BJ (cell line): ENCODE measurements around the gene VPS26C. TPM values are rescaled to one million over a fixed set of nuclear protein-coding genes. Genes with fewer than 3 reads are reported as not detected.

Source experiments
- CTCF ChIA-PET: fragments of 350-600 bp; formaldehyde crosslinking; extraction: SDS; loops from one replicate; lab custom pipeline; 2021; ENCODE audit warnings: antibody characterized with exemption, inconsistent platforms; lab: Yijun Ruan, JAX
- POLR2A ChIA-PET: fragments of 300-600 bp; sonication (Branson Sonifier 250); formaldehyde crosslinking; extraction: SDS; loops from one replicate; lab custom pipeline; 2021; ENCODE audit warnings: antibody characterized with exemption; lab: Charles Lee
- DNase-seq: peaks from one replicate; pipeline ENCODE4 v3.0.0-alpha.2; 2011; ENCODE audit warnings: low read depth
- H3K27me3 ChIP-seq: 2 replicates; pipeline ENCODE4 v1.6.0; 2011; ENCODE audit warnings: low read length; ENCODE audit not compliant: control insufficient read depth, insufficient read depth
- H3K36me3 ChIP-seq: 2 replicates; pipeline ENCODE4 v1.5.1; 2011; ENCODE audit warnings: low read length; ENCODE audit not compliant: control insufficient read depth, insufficient read depth
- H3K4me3 ChIP-seq: 2 replicates; pipeline ENCODE4 v1.5.1; 2011; ENCODE audit warnings: low read depth, mild to moderate bottlenecking, control low read depth, low read length
- polyA plus RNA-seq: library from polyadenylated mRNA; depleted of rRNA; stranded (reverse); fragments of >200 nt; gene quantifications from 2 replicates; pipeline ENCODE4 v1.2.3, GENCODE V29; 2011
- TF ChIP-seq, protein P1 (sequence below): IDR thresholded peaks from 2 replicates; pipeline ENCODE4 v1.5.1; 2011; ENCODE audit warnings: low read depth, mild to moderate bottlenecking, control low read depth, inconsistent platforms, low read length, moderate library complexity; ENCODE audit not compliant: insufficient read depth

VPS26C gene
- polyA plus RNA-seq, 1 experiment = 63.3 TPM

DNA sequence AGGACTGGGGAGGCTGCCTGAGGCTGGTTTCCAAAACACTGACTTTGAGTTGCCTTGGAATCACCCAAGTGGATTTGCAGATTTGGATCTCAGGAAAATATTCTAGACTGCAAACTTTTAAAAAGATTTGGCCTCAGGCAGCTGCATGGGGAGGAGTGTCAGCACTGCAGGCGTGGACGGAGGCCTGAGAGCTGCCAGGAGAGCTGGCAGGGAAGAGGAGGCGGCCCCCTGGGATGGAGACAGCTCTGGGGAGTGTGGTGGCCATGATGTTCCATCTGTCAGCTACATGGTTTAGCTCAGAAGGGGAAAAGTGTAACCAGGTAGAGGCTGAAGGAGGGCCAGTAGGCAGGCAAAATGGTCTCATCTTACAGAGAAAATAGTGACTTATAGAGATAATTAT lies 72.1 kb downstream of the VPS26C start:
- Histone ChIP-seq H3K4me3 (no peak overlapping the region), H3K36me3 (peaks cover 16% of the 10 kb centered on the region), H3K27me3 (no peaks in the 10 kb centered on the region)
- DNase-seq = no peak
- TF ChIP-seq, protein P1, sequence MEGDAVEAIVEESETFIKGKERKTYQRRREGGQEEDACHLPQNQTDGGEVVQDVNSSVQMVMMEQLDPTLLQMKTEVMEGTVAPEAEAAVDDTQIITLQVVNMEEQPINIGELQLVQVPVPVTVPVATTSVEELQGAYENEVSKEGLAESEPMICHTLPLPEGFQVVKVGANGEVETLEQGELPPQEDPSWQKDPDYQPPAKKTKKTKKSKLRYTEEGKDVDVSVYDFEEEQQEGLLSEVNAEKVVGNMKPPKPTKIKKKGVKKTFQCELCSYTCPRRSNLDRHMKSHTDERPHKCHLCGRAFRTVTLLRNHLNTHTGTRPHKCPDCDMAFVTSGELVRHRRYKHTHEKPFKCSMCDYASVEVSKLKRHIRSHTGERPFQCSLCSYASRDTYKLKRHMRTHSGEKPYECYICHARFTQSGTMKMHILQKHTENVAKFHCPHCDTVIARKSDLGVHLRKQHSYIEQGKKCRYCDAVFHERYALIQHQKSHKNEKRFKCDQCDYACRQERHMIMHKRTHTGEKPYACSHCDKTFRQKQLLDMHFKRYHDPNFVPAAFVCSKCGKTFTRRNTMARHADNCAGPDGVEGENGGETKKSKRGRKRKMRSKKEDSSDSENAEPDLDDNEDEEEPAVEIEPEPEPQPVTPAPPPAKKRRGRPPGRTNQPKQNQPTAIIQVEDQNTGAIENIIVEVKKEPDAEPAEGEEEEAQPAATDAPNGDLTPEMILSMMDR = no peak
- ChIA-PET CTCF (no interaction called here), POLR2A (no interaction called here)

- ChIA-PET POLR2A (no interaction called here), CTCF (interaction anchor here (1.1 kb wide), 1 partner anchor 36 kb away, joined by 3 read pairs; no protein-coding TSS in a partner anchor)
- H3K27me3 ChIP-seq = no peaks in the 10 kb centered on the region
- DNase-seq = no peak
- TF ChIP-seq, protein P1 = no peak
- H3K36me3 ChIP-seq = peaks cover 13% of the 10 kb centered on the region
- no peak overlapping the region for H3K4me3 ChIP-seq
These were observed 73.5 kb downstream of the VPS26C start for GRCh38 chr21:37193676-37194075.

DNA sequence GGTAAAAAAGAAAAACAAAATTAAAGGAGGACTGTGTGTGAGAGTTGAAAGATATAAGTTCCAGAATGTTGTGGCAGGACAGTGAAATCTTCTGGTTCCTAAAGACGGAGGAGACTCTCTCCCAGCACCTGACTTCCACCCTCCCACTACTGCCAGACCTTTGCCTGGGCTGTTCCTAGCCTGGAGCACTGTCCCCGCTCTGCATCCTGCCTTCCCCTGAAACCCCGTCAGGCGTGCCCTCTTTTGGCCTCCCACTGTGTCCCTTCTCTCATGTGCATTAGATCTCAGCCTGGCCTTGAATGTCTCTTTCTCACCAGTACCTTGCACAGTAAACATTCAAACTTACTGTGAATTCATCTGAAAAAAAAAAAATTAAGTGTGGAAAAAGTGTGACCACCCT lies 74.1 kb downstream of the VPS26C start:
- POLR2A ChIA-PET = no interaction called here
- Histone ChIP-seq H3K27me3 (no peaks in the 10 kb centered on the region), H3K36me3 (peaks cover 11% of the 10 kb centered on the region), H3K4me3 (no peak overlapping the region)
- no peak for DNase-seq
- CTCF ChIA-PET = no interaction called here
- TF ChIP-seq, protein P1 = no peak

GRCh38 chr21:37192019-37192418 lies 75.1 kb downstream of the VPS26C start:
- H3K4me3 ChIP-seq = no peak overlapping the region
- DNase-seq = no peak
- ChIA-PET CTCF (no interaction called here), POLR2A (no interaction called here)
- H3K27me3 ChIP-seq = no peaks in the 10 kb centered on the region
- peaks cover 14% of the 10 kb centered on the region for H3K36me3 ChIP-seq
- TF ChIP-seq, protein P1 = no peak

GRCh38 chr21:37188825-37189224 lies 78.3 kb downstream of the VPS26C start:
- CTCF ChIA-PET = no interaction called here
- TF ChIP-seq, protein P1 = no peak
- no peaks in the 10 kb centered on the region for H3K27me3 ChIP-seq
- no peak overlapping the region for H3K4me3 ChIP-seq
- no peak for DNase-seq
- H3K36me3 ChIP-seq = peaks cover 11% of the 10 kb centered on the region
- POLR2A ChIA-PET = no interaction called here
